IMR-90 (cell line): ENCODE results near the gene KCNQ5. TPM values are rescaled to one million over a fixed set of nuclear protein-coding genes. Genes with fewer than 3 reads are reported as not detected.

Source experiments
- ATAC-seq: fragments of 200-7000 bp; cut with Tn5 transposase; 2 replicates; pipeline ENCODE4 v1.9.1; 2020; ENCODE audit warnings: low read depth, mild to moderate bottlenecking, moderate library complexity
- BruUV-seq: library from RNA; stranded (reverse); fragments of 400-500 nt; replicated peaks from 2 replicates; lab custom pipeline; 2021; lab: Mats Ljungman, UMichigan
- CTCF ChIA-PET: fragments of 300-600 bp; formaldehyde crosslinking; extraction: SDS; loops from one replicate; lab custom pipeline; 2021; ENCODE audit warnings: antibody characterized with exemption; lab: Yijun Ruan, JAX
- POLR2A ChIA-PET: fragments of 300-600 bp; sonication (Branson Sonifier 250); formaldehyde crosslinking; loops from one replicate; lab custom pipeline; 2022; ENCODE audit warnings: antibody characterized with exemption; ENCODE audit not compliant: unreplicated experiment; lab: Charles Lee
- DNase-seq: peaks from one replicate; pipeline ENCODE4 v3.0.0; 2013
- H2AFZ ChIP-seq: replicated peaks from 2 replicates; pipeline ENCODE3; 2013; ENCODE audit warnings: low read length, mild to moderate bottlenecking; ENCODE audit not compliant: poor library complexity
- H2AK5ac ChIP-seq: 2 replicates; pipeline ENCODE4 v1.6.1; 2013; ENCODE audit warnings: low read depth, low read length, inconsistent platforms
- H2AK9ac ChIP-seq: replicated peaks from 2 replicates; pipeline ENCODE3; 2013; ENCODE audit warnings: mild to moderate bottlenecking, low read depth, low read length, moderate library complexity; ENCODE audit not compliant: poor library complexity
- H2BK120ac ChIP-seq: 2 replicates; pipeline ENCODE4 v1.6.1; 2013; ENCODE audit warnings: low read depth, low read length, inconsistent platforms
- H2BK15ac ChIP-seq: 3 replicates; pipeline ENCODE4 v1.6.1; 2013; ENCODE audit warnings: low read depth, low read length, inconsistent platforms
- H2BK20ac ChIP-seq: 2 replicates; pipeline ENCODE4 v1.6.1; 2013; ENCODE audit warnings: low read depth, mild to moderate bottlenecking, inconsistent platforms, low read length, moderate library complexity
- H2BK5ac ChIP-seq: 2 replicates; pipeline ENCODE4 v1.6.1; 2013; ENCODE audit warnings: mild to moderate bottlenecking, low read depth, low read length, inconsistent platforms; ENCODE audit not compliant: poor library complexity, severe bottlenecking
- H3K14ac ChIP-seq: replicated peaks from 2 replicates; pipeline ENCODE4 v1.6.1; 2013; ENCODE audit warnings: low read depth, low read length, inconsistent platforms
- H3K18ac ChIP-seq: 2 replicates; pipeline ENCODE4 v1.6.1; 2013; ENCODE audit warnings: low read depth, low read length, control low read depth
- H3K23ac ChIP-seq: 2 replicates; pipeline ENCODE4 v1.6.1; 2013; ENCODE audit warnings: low read depth, low read length, inconsistent platforms
- H3K27ac ChIP-seq: 2 replicates; pipeline ENCODE4 v1.5.1; 2013; ENCODE audit warnings: mild to moderate bottlenecking, control low read depth, low read length; ENCODE audit not compliant: insufficient read depth
- H3K27me3 ChIP-seq: 2 replicates; pipeline ENCODE4 v1.6.1; 2013; ENCODE audit warnings: low read length; ENCODE audit not compliant: control insufficient read depth, insufficient read depth
- H3K36me3 ChIP-seq: 2 replicates; pipeline ENCODE4 v1.6.1; 2013; ENCODE audit warnings: low read length, mixed read lengths; ENCODE audit not compliant: control insufficient read depth, insufficient read depth
- H3K4ac ChIP-seq: 2 replicates; pipeline ENCODE4 v1.6.1; 2013; ENCODE audit warnings: low read depth, low read length, inconsistent platforms
- H3K4me1 ChIP-seq: 2 replicates; pipeline ENCODE4 v1.6.1; 2013; ENCODE audit warnings: low read length, mixed read lengths; ENCODE audit not compliant: control insufficient read depth, insufficient read depth
- H3K4me2 ChIP-seq: 2 replicates; pipeline ENCODE4 v1.6.1; 2013; ENCODE audit warnings: low read depth, mild to moderate bottlenecking, control low read depth, low read length, moderate library complexity
- H3K4me3 ChIP-seq: 2 replicates; pipeline ENCODE4 v1.5.1; 2013; ENCODE audit warnings: low read depth, mild to moderate bottlenecking, control low read depth, low read length, moderate library complexity; ENCODE audit not compliant: insufficient read depth
- H3K56ac ChIP-seq: 2 replicates; pipeline ENCODE4 v1.6.1; 2013; ENCODE audit warnings: low read length, inconsistent platforms; ENCODE audit not compliant: insufficient read depth; ENCODE audit errors: extremely low read depth
- H3K79me1 ChIP-seq, 2 experiments: 2 replicates each; pipeline ENCODE4 v1.6.1; 2013; ENCODE audit warnings: low read length in 2 of 2, inconsistent platforms in 1 of 2, low read depth in 1 of 2
- H3K9ac ChIP-seq: 2 replicates; pipeline ENCODE4 v1.6.1; 2013; ENCODE audit warnings: low read depth, low read length, control low read depth
- H3K9me1 ChIP-seq: 2 replicates; pipeline ENCODE4 v1.6.1; 2013; ENCODE audit warnings: low read length, inconsistent platforms; ENCODE audit not compliant: insufficient read depth
- H3K9me3 ChIP-seq: 2 replicates; pipeline ENCODE4 v1.6.1; 2013; ENCODE audit warnings: low read length; ENCODE audit not compliant: control insufficient read depth, insufficient read depth
- H4K20me1 ChIP-seq: 2 replicates; pipeline ENCODE4 v1.6.1; 2013; ENCODE audit warnings: low read length, inconsistent platforms; ENCODE audit not compliant: insufficient read depth
- H4K5ac ChIP-seq: 2 replicates; pipeline ENCODE4 v1.6.1; 2013; ENCODE audit warnings: mild to moderate bottlenecking, low read depth, low read length, control low read depth
- H4K8ac ChIP-seq, 2 experiments: 2 replicates each; pipeline ENCODE4 v1.6.1; 2013; ENCODE audit warnings: low read depth in 2 of 2, low read length in 2 of 2, control low read depth in 1 of 2, inconsistent platforms in 1 of 2
- H4K91ac ChIP-seq: 2 replicates; pipeline ENCODE4 v1.6.1; 2013; ENCODE audit warnings: low read depth, low read length, inconsistent platforms; ENCODE audit not compliant: insufficient read depth
- BHLHE40 ChIP-seq: fragments of 150-350 bp; IDR thresholded peaks from 2 replicates; pipeline ENCODE4 v1.6.1; 2016; ENCODE audit warnings: mild to moderate bottlenecking, low read depth, low read length
- CEBPB ChIP-seq: IDR thresholded peaks from 2 replicates; pipeline ENCODE4 v1.6.1; 2012; ENCODE audit warnings: low read depth, low read length, improper control_type of control experiment
- CHD1 ChIP-seq: IDR thresholded peaks from 2 replicates; pipeline ENCODE4 v1.6.1; 2012; ENCODE audit warnings: low read depth, low read length, improper control_type of control experiment
- CTCF ChIP-seq: conservative IDR thresholded peaks from 2 replicates; pipeline ENCODE4 v1.5.1; 2012; ENCODE audit warnings: mild to moderate bottlenecking, low read depth, low read length, improper control_type of control experiment
- ELK1 ChIP-seq: fragments of 150-350 bp; IDR thresholded peaks from 2 replicates; pipeline ENCODE4 v1.6.1; 2016; ENCODE audit warnings: low read depth, mild to moderate bottlenecking, low read length, moderate library complexity, borderline replicate concordance
- FOS ChIP-seq: fragments of 150-350 bp; IDR thresholded peaks from 2 replicates; pipeline ENCODE4 v1.6.1; 2016; ENCODE audit warnings: low read depth, low read length
- MAFK ChIP-seq: IDR thresholded peaks from 2 replicates; pipeline ENCODE4 v1.6.1; 2012; ENCODE audit warnings: low read depth, low read length, improper control_type of control experiment
- MAZ ChIP-seq: IDR thresholded peaks from 2 replicates; pipeline ENCODE4 v1.6.1; 2012; ENCODE audit warnings: low read depth, mild to moderate bottlenecking, low read length, improper control_type of control experiment, moderate library complexity, borderline replicate concordance
- MXI1 ChIP-seq: IDR thresholded peaks from 2 replicates; pipeline ENCODE4 v1.6.1; 2012; ENCODE audit warnings: low read depth, mild to moderate bottlenecking, low read length, moderate library complexity, borderline replicate concordance
- NFE2L2 ChIP-seq: fragments of 150-350 bp; IDR thresholded peaks from 2 replicates; pipeline ENCODE4 v1.6.1; 2016; ENCODE audit warnings: low read depth, mild to moderate bottlenecking, low read length
- POLR2A ChIP-seq: IDR thresholded peaks from 2 replicates; pipeline ENCODE4 v1.6.1; 2012; ENCODE audit warnings: mild to moderate bottlenecking, low read depth, low read length
- RAD21 ChIP-seq: IDR thresholded peaks from 2 replicates; pipeline ENCODE4 v1.6.1; 2012; ENCODE audit warnings: low read length, improper control_type of control experiment
- RCOR1 ChIP-seq: IDR thresholded peaks from 2 replicates; pipeline ENCODE4 v1.6.1; 2012; ENCODE audit warnings: mild to moderate bottlenecking, low read length, improper control_type of control experiment; ENCODE audit not compliant: insufficient replicate concordance
- RFX5 ChIP-seq: IDR thresholded peaks from 2 replicates; pipeline ENCODE4 v1.8.0; 2012; ENCODE audit warnings: low read depth, mild to moderate bottlenecking, low read length, moderate library complexity
- SMC3 ChIP-seq: fragments of 150-350 bp; IDR thresholded peaks from 2 replicates; pipeline ENCODE4 v1.6.1; 2016; ENCODE audit warnings: low read depth, mild to moderate bottlenecking, antibody characterized with exemption, low read length, moderate library complexity
- USF2 ChIP-seq: fragments of 150-350 bp; IDR thresholded peaks from 2 replicates; pipeline ENCODE4 v1.6.1; 2017; ENCODE audit warnings: mild to moderate bottlenecking, antibody characterized with exemption, low read length, low read depth
- dilution Hi-C: fragments of 300-500 bp; cut with HindIII; formaldehyde crosslinking; loops from one replicate; pipeline ENCODE4 v1.14.3; 2018; ENCODE audit warnings: low sequenced_read_pairs; ENCODE audit not compliant: unreplicated experiment
- in situ Hi-C: fragments of 300-500 bp; cut with MboI; formaldehyde crosslinking; loops from 3 replicates; pipeline ENCODE4 v1.14.3; 2019; ENCODE audit warnings: low sequenced_read_pairs, inconsistent platforms, mixed read lengths
- intact Hi-C: fragments of 100-400 bp; cut with micrococcal nuclease; formaldehyde crosslinking; loops from 2 replicates; pipeline ENCODE4 v1.10.0; 2022
- polyA plus RNA-seq, 3 experiments: library from polyadenylated mRNA; depleted of rRNA; stranded (reverse); fragments of >200 nt; gene quantifications; 2 replicates each; pipeline ENCODE4 v1.2.3, GENCODE V29; 2012; ENCODE audit warnings: low replicate concordance in 1 of 3
- total RNA-seq: library from RNA; depleted of rRNA; stranded (reverse); fragments of >200 nt; gene quantifications from 2 replicates; pipeline ENCODE4 v1.2.3, GENCODE V29; 2012

The KCNQ5 gene
- total and polyA plus RNA-seq, 2 of the 4 experiments (the other 2 are of a cell fraction), result 0.75 to 1.3 TPM

- Histone ChIP-seq H3K27me3 (no peaks in the 10 kb centered on the region), H3K23ac (no peak overlapping the region), H4K20me1 (no peaks in the 10 kb centered on the region), H3K9ac (no peak overlapping the region), H2BK120ac (no peak overlapping the region), H3K4me1 (no peaks in the 10 kb centered on the region), H3K4ac (no peak overlapping the region), H2BK5ac (no peak overlapping the region), H3K9me1 (no peaks in the 10 kb centered on the region), H2BK20ac (no peak overlapping the region), H3K18ac (no peak overlapping the region), H3K79me1 (no peaks in the 10 kb centered on the region; a peak in 1 of 4 replicates), H3K9me3 (no peaks in the 10 kb centered on the region), H2BK15ac (no peak overlapping the region), H3K4me3 (no peak overlapping the region), H3K4me2 (no peak overlapping the region), H3K14ac (no peak overlapping the region), H3K36me3 (no peaks in the 10 kb centered on the region), H2AK9ac (no peak overlapping the region), H3K56ac (no peak overlapping the region), H2AFZ (no peak overlapping the region), H4K5ac (no peak overlapping the region), H2AK5ac (no peak overlapping the region), H4K8ac (no peak overlapping the region), H4K91ac (no peak overlapping the region), H3K27ac (no peak overlapping the region)
- DNase-seq (no peak), ATAC-seq (no peak; the same call in 1 of the 2 replicates)
- intact Hi-C loops, result no loop called here
- POLR2A ChIA-PET, result no interaction called here
- CTCF ChIA-PET, result no interaction called here
- no TSS peak for BruUV-seq
- no peak for TF ChIP-seq SMC3
- no peak for TF ChIP-seq CHD1
- TF ChIP-seq MAZ, result no peak
- no peak for TF ChIP-seq MAFK
- no peak for TF ChIP-seq USF2
- no peak for TF ChIP-seq FOS
- TF ChIP-seq CEBPB, result no peak
- no peak for TF ChIP-seq BHLHE40
- no peak for TF ChIP-seq MXI1
- no peak for TF ChIP-seq CTCF
- no peak for TF ChIP-seq RFX5
- TF ChIP-seq RCOR1, result no peak
- TF ChIP-seq ELK1, result no peak
- no peak for TF ChIP-seq RAD21
- TF ChIP-seq POLR2A, result no peak
- TF ChIP-seq NFE2L2, result no peak
- dilution Hi-C loops, result no loop called here
- in situ Hi-C loops, result no loop called here
These were observed 99.5 kb downstream of the KCNQ5 start for GRCh38 chr6:72721346-72721745.
